ENCODE data around the gene CAMSAP3.
"Not testable (repeated sequence)": the region's sequence is repeated elsewhere in the genome, so short reads cannot be mapped to it uniquely, and the experiment has no call there.

The CAMSAP3 gene

DNA sequence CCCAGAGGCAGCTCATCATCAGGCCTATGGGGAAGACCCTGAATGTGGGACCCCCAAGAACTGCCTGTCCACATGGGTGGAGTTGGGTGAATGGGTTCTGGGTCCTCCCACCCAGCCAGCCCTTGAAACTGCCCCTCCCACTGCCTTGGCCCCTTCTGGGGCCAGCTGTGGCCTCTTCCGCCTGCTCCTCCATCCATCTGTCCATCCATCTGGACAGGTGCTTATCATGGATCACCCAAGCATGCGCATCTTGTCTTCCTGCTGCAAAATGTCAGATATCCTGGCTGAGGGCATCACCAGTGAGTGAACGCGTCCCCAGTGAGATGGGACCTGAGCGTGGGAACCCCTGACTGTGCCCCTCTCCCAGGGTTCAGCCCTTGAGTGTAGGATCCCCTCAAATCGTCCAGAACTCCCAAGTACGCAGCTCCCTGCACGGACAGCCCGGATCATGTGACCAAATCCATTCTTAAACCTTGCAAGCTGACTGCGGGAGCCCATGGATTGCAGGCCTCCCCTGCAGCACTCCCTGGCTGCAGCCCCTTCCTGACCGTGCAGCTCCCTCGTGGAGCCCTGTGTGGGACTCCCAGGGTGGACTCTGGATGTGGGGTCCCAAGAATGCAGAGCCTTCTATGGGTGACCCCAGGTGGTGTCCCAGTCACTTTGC is 43.3 kb downstream of the CAMSAP3 start:
- no peak for TF ChIP-seq CTCF (IDR thresholded peaks at IDR 0.05; ENCODE audit: low read depth, low read length)
- no peak for DNase-seq (ENCODE audit: low read depth in 2 of 2)
- H3K4me3 ChIP-seq (replicated peaks in 1 of 2; ENCODE audit: low read depth in 2 of 2, low read length in 2 of 2) = no peak overlapping the region

DNA sequence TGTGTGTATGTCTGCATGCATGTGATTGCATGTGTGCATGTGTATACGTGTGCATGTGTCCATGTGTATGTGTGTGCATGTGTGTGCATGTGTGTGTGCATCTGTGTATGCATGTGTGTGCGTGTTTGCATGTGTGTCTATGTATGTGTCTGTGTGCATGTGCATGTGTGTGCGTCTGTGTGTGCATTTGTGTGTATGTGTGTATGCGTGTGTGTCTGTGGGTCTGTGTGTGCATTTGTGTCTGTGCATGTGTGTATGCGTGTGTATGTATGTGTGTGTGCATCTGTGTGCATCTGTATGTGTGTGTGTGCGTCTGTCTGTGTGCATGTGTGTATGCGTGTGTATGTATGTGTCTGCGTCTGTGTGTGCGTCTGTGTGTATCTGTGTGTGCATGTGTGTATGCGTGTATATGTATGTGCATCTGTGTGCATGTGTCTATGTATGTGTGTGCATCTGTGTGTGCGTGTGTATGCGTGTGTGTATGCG is 44.2 kb downstream of the CAMSAP3 start:
- no peak overlapping the region for H3K4me3 ChIP-seq (replicated peaks in 1 of 2; ENCODE audit: low read depth in 2 of 2, low read length in 2 of 2)
- TF ChIP-seq CTCF (IDR thresholded peaks at IDR 0.05; ENCODE audit: low read depth, low read length) = no peak
- no peak for DNase-seq (ENCODE audit: low read depth in 2 of 2)

DNA sequence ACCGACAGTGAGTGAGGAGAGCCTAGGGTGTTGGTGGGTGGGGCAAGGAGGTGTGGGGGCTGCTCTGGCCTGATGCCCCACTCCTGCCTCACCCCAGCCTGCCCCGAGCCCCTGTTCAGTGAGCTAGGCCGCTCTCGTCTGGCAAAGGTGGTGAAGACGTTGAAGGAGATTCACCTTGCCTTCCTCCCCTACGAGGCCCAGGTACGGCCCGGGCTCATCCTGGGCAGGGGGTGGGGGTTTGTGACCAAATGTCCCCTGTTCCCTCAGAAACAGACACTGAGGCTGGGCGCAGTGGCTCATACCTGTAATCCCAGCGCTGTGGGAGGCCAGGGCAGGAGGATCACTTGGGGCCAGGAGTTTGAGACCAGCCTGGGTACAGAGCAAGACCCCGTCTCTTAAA is 45.1 kb downstream of the CAMSAP3 start:
- H3K4me3 ChIP-seq (replicated peaks in 1 of 2; ENCODE audit: low read depth in 2 of 2, low read length in 2 of 2) = no peak overlapping the region
- no peak for DNase-seq (ENCODE audit: low read depth in 2 of 2)
- TF ChIP-seq CTCF (IDR thresholded peaks at IDR 0.05; ENCODE audit: low read depth, low read length) = no peak

DNA sequence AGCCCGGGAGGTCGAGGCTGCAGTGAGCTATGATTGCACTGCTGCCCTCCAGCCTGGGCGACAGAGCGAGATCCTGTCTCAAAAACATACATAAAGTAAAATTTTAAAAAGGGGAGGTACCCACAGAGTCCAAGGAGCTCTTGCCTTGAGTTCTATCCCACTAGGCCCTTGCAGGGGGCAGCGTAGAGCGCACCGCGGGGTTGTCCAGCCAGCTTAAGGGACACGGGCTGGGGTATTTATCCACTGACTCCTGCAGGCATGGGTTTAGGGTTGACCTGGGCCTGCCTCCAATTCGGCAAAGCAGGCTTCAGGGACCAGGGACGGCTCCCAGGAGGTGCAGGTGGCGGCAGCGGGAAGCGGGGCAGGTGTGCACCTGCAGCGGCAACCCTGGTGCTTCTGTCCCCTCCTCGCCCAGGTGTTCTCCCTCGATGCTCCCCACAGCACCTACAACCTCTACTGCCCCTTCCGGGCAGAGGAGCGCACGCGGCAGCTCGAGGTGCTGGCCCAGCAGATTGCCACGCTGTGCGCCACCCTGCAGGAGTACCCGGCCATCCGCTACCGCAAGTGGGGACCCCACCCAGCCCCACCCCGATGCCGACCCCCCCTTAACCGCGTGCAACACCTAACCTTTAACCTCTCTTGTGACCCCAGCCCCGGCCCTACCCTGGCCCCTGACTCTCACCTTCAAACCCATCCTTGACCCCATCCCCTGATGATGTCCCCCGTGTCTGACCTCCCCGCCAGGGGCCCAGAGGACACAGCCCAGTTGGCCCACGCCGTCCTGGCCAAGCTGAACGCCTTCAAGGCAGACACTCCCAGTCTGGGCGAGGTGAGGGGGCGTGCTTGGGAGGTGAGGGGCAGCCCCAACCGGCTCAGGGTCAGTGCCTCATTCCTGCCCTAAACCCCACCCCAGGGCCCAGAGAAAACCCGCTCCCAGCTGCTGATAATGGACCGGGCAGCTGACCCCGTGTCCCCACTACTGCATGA is 45.9 kb downstream of the CAMSAP3 start:
- no peak for DNase-seq (ENCODE audit: low read depth in 2 of 2)

DNA sequence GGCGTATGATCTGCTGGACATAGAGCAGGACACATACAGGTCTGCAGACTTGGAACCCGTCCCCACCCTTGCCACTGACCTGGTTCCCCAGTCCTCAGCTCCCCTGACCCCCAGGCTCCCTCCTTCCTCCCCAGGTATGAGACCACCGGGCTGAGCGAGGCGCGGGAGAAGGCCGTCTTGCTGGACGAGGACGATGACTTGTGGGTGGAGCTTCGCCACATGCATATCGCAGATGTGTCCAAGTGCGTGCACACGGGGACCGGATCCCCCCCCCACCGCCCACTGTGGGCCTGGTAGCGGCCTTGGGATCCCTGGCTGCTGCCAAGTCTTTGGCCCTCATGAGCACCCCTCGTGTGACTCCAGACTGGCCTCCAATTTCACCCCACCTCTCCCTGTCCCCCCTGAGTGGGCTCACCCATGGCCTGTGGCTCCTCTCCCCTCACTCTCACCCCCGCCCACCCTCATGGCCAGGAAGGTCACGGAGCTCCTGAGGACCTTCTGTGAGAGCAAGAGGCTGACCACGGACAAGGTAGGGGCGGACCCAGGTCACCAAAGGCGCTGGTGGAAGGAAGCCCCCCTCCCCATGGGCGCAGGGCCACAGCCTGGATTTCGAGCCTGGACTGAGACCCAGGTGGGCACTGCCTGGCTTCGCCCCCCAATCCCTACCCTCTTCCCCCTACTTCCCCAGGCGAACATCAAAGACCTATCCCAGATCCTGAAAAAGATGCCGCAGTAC is 46.8 kb downstream of the CAMSAP3 start:
- H3K4me3 ChIP-seq (replicated peaks in 1 of 2; ENCODE audit: low read depth in 2 of 2, low read length in 2 of 2) = no peak overlapping the region
- no peak for DNase-seq (ENCODE audit: low read depth in 2 of 2)
- no peak for TF ChIP-seq CTCF (IDR thresholded peaks at IDR 0.05; ENCODE audit: low read depth, low read length)

More for the DNA sequence above, 45.9 kb downstream of the CAMSAP3 start:
- no peak for TF ChIP-seq CTCF (IDR thresholded peaks at IDR 0.05; ENCODE audit: low read depth, low read length)
- no peak overlapping the region for H3K4me3 ChIP-seq (replicated peaks in 1 of 2; ENCODE audit: low read depth in 2 of 2, low read length in 2 of 2)

- H3K4me3 ChIP-seq (replicated peaks in 1 of 2; ENCODE audit: low read depth in 2 of 2, low read length in 2 of 2) = no peak overlapping the region
- DNase-seq (ENCODE audit: low read depth in 2 of 2) = no peak
- TF ChIP-seq CTCF (IDR thresholded peaks at IDR 0.05; ENCODE audit: low read depth, low read length) = no peak
Observed at GRCh38 chr19:7643031-7643415, 47.4 kb downstream of the CAMSAP3 start.

GRCh38 chr19:7643629-7644549 is 48.2 kb downstream of the CAMSAP3 start:
- not testable (repeated sequence) for H3K4me3 ChIP-seq (replicated peaks in 1 of 2; ENCODE audit: low read depth in 2 of 2, low read length in 2 of 2); DNase-seq (ENCODE audit: low read depth in 2 of 2)

Measured in cardiac fibroblast (primary cell).